Measurements from ENCODE around the gene GALNT14. TPM values are rescaled to one million over a fixed set of nuclear protein-coding genes. Genes with fewer than 3 reads are reported as not detected.

Gene GALNT14
- total RNA-seq, 1 experiment from 2014 or later: 2.7 TPM

GRCh38 chr2:31066086-31066485 lies 72.2 kb downstream of the GALNT14 start:
- H2AK5ac ChIP-seq (ENCODE audit: insufficient read length, low read length): no peak overlapping the region
- no peak overlapping the region for H3K23ac ChIP-seq (ENCODE audit: insufficient read length, low read depth, low read length)
- peaks cover 7 to 19% of the 10 kb centered on the region in 2 experiments for H3K4me1 Mint-ChIP-seq
- H4K91ac ChIP-seq (ENCODE audit: insufficient read length, low read depth, low read length): no peak overlapping the region
- no peaks in the 10 kb centered on the region for H3K9me3 ChIP-seq (ENCODE audit: control insufficient read depth, low read depth, low read length)
- no peak overlapping the region for H2BK20ac ChIP-seq (ENCODE audit: low read depth, low read length, poor library complexity, severe bottlenecking)
- peaks cover 1% of the 10 kb centered on the region; the same call in 1 of the 2 replicates for H3K27me3 Mint-ChIP-seq (ENCODE audit: low read depth)
- H3K79me2 ChIP-seq (ENCODE audit: insufficient read depth, low read length): no peaks in the 10 kb centered on the region
- H2BK120ac ChIP-seq (ENCODE audit: low read depth, low read length, poor library complexity, severe bottlenecking): no peak overlapping the region
- H3K4me3 Mint-ChIP-seq: no peak overlapping the region
- DNase-seq: no peak
- H3K27ac ChIP-seq (ENCODE audit: insufficient read length, low read depth, low read length): no peak overlapping the region
- H3K9me3 Mint-ChIP-seq: no peaks in the 10 kb centered on the region; a peak in 2 of 5 replicates
- no peak overlapping the region for H3K18ac ChIP-seq (ENCODE audit: insufficient read length, low read depth, low read length)
- no peak overlapping the region for H3K9ac ChIP-seq (ENCODE audit: extremely low read depth, insufficient read length, low read length)
- H4K20me1 ChIP-seq (ENCODE audit: control insufficient read depth, insufficient read depth, insufficient read length): no peaks in the 10 kb centered on the region
- no peak overlapping the region for H2BK12ac ChIP-seq (ENCODE audit: insufficient read length, low read depth, low read length)
- no peak overlapping the region for H3K4ac ChIP-seq (ENCODE audit: low read depth, low read length)
- H3K27me3 ChIP-seq (ENCODE audit: insufficient read depth, low read length): no peaks in the 10 kb centered on the region
- H3T11ph ChIP-seq (ENCODE audit: low read length): no peak overlapping the region
- H3K14ac ChIP-seq (ENCODE audit: insufficient read depth, low read length): no peak overlapping the region
- no peak overlapping the region for H3K56ac ChIP-seq (ENCODE audit: insufficient read length, low read depth, low read length)
- H3K79me1 ChIP-seq (ENCODE audit: insufficient read depth, low read depth, low read length, poor library complexity, severe bottlenecking): no peaks in the 10 kb centered on the region
- H2BK5ac ChIP-seq (ENCODE audit: insufficient read length, low read length): no peak overlapping the region
- no peak overlapping the region for H2AFZ ChIP-seq (ENCODE audit: low read length)
- no CpG with 5 or more reads among the region's 9 CpGs for WGBS (ENCODE audit: extremely low coverage, insufficient read length, low lambda C conversion rate)
- H3K27ac Mint-ChIP-seq: no peak overlapping the region
- H3K23me2 ChIP-seq (ENCODE audit: insufficient read length, low read depth, low read length, poor library complexity, severe bottlenecking): no peaks in the 10 kb centered on the region
- H4K8ac ChIP-seq (replicated peaks; ENCODE audit: insufficient read length, low read depth, low read length): no peak overlapping the region
- TF ChIP-seq CTCF (conservative IDR thresholded peaks at IDR 0.05): no peak
- no peak overlapping the region for H3K4me2 ChIP-seq (ENCODE audit: insufficient read depth, insufficient read length, low read length)
- no peaks in the 10 kb centered on the region; a peak in 1 of 7 replicates for H3K36me3 Mint-ChIP-seq (ENCODE audit: insufficient read depth in 1 of 3, low read depth in 3 of 3)
- H2BK15ac ChIP-seq (ENCODE audit: low read depth, low read length): no peak overlapping the region
- H4K5ac ChIP-seq (ENCODE audit: insufficient read length, low read depth, low read length): no peak overlapping the region
- no peaks in the 10 kb centered on the region; the same call in 1 of the 2 replicates for H3K4me1 ChIP-seq (ENCODE audit: insufficient read depth, low read length)

All from H9 (cell line).